ENCODE measurements around the gene ARHGAP15.

The ARHGAP15 gene

DNA sequence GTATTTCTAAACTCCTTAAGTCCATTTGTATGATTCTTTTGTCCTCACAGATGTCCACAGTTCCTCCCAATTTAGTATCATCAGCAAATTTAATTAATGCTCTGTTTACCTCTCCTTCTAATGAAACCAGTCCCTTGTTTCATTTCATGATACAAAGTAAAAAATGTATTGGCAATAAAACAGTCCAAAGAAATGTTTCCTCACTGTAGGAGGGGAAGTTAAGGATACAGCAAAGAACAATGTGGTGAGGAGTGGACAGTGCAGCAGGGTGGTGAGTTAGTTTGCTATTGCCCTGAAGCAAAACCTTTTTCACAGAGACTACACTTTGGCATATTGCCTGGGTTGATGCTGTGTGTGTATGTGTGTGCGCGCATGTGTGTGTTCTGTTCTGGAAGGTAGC is 401.5 kb downstream of the ARHGAP15 start:
- Histone ChIP-seq H3K27ac (ENCODE audit: low read depth, low read length, poor library complexity, severe bottlenecking) (no peak overlapping the region), H3K9ac (ENCODE audit: low read length) (no peak overlapping the region), H3K9me2 (ENCODE audit: low read depth, low read length) (no peaks in the 10 kb centered on the region), H3K4me3 (ENCODE audit: low read depth, low read length, poor library complexity, severe bottlenecking) (no peak overlapping the region), H2AFZ (ENCODE audit: low read length) (no peak overlapping the region), H3K36me3 (ENCODE audit: insufficient read depth, low read length) (peaks cover 8% of the 10 kb centered on the region; the same call in 1 of the 2 replicates), H3K4me2 (ENCODE audit: low read length) (no peak overlapping the region), H3K79me2 (ENCODE audit: insufficient read depth, low read length) (no peaks in the 10 kb centered on the region), H3F3A (ENCODE audit: insufficient read depth, low read length) (no peaks in the 10 kb centered on the region), H3K9me3 (ENCODE audit: low read length) (no peaks in the 10 kb centered on the region), H3K4me1 (ENCODE audit: insufficient read depth, low read length, severe bottlenecking) (no peaks in the 10 kb centered on the region), H3K27me3 (ENCODE audit: insufficient read depth, low read length) (no peaks in the 10 kb centered on the region), H4K20me1 (ENCODE audit: insufficient read depth, low read length) (no peaks in the 10 kb centered on the region)
- TF ChIP-seq, protein P1, sequence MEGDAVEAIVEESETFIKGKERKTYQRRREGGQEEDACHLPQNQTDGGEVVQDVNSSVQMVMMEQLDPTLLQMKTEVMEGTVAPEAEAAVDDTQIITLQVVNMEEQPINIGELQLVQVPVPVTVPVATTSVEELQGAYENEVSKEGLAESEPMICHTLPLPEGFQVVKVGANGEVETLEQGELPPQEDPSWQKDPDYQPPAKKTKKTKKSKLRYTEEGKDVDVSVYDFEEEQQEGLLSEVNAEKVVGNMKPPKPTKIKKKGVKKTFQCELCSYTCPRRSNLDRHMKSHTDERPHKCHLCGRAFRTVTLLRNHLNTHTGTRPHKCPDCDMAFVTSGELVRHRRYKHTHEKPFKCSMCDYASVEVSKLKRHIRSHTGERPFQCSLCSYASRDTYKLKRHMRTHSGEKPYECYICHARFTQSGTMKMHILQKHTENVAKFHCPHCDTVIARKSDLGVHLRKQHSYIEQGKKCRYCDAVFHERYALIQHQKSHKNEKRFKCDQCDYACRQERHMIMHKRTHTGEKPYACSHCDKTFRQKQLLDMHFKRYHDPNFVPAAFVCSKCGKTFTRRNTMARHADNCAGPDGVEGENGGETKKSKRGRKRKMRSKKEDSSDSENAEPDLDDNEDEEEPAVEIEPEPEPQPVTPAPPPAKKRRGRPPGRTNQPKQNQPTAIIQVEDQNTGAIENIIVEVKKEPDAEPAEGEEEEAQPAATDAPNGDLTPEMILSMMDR (IDR thresholded peaks at IDR 0.05; ENCODE audit: low read length): no peak
- no peak for TF ChIP-seq EZH2 (IDR thresholded peaks at IDR 0.05; ENCODE audit: borderline replicate concordance, low read length)

DNA sequence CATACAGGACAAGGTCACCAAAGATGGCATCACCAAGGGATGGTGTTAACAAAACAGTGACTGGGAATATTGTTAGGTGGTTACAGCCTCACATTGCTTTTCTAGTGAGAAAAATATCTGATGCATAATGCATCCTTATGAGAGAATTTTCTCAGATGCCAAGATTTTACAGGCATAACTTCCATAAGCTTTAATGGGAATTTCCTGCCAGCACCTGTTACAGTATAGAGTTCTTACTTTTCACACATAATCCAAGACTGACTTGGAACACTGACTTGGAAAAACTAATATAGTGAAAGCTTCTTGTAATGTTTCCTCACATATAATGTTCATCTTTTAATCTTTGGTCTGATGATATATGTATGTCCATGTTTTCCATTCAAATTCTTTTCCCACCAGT is 402.8 kb downstream of the ARHGAP15 start:
- no peak for TF ChIP-seq EZH2 (IDR thresholded peaks at IDR 0.05; ENCODE audit: borderline replicate concordance, low read length)
- TF ChIP-seq, protein P1 (IDR thresholded peaks at IDR 0.05; ENCODE audit: low read length): no peak
- peaks cover 11% of the 10 kb centered on the region; the same call in 1 of the 2 replicates for H3K36me3 ChIP-seq (ENCODE audit: insufficient read depth, low read length)

DNA sequence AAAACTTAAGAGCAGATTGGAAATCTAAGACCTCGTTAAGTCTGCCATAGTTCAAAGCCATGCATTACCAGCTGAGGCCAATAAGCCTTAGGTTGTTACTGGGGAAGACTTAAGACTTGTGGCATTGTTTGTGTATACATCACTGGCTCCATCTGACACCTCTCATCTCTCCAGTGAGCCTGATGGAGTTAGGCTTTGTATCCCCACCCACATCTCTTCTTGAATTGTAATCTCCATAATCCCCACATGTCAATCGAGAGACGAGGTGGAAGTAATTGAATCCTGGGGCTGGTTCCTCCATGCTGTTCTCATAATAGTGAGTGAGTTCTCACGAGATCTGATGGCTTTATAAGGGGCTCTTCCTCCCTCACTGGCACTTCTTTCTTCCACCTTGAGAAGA is 404.6 kb downstream of the ARHGAP15 start:
- Histone ChIP-seq H2AFZ (ENCODE audit: low read length) (no peak overlapping the region), H3K4me1 (ENCODE audit: insufficient read depth, low read length, severe bottlenecking) (no peaks in the 10 kb centered on the region), H3K4me3 (ENCODE audit: low read depth, low read length, poor library complexity, severe bottlenecking) (no peak overlapping the region), H3K4me2 (ENCODE audit: low read length) (no peak overlapping the region), H3K9me3 (ENCODE audit: low read length) (no peaks in the 10 kb centered on the region), H4K20me1 (ENCODE audit: insufficient read depth, low read length) (no peaks in the 10 kb centered on the region), H3K9me2 (ENCODE audit: low read depth, low read length) (no peaks in the 10 kb centered on the region), H3K9ac (ENCODE audit: low read length) (no peak overlapping the region), H3K27ac (ENCODE audit: low read depth, low read length, poor library complexity, severe bottlenecking) (no peak overlapping the region), H3K36me3 (ENCODE audit: insufficient read depth, low read length) (peaks cover 11% of the 10 kb centered on the region; the same call in 1 of the 2 replicates), H3K79me2 (ENCODE audit: insufficient read depth, low read length) (no peaks in the 10 kb centered on the region), H3K27me3 (ENCODE audit: insufficient read depth, low read length) (no peaks in the 10 kb centered on the region), H3F3A (ENCODE audit: insufficient read depth, low read length) (no peaks in the 10 kb centered on the region)
- no peak for TF ChIP-seq EZH2 (IDR thresholded peaks at IDR 0.05; ENCODE audit: borderline replicate concordance, low read length)
- TF ChIP-seq, protein P1 (IDR thresholded peaks at IDR 0.05; ENCODE audit: low read length): no peak

More for the DNA sequence above, 402.8 kb downstream of the ARHGAP15 start:
- H3K9ac ChIP-seq (ENCODE audit: low read length): no peak overlapping the region
- H3K9me2 ChIP-seq (ENCODE audit: low read depth, low read length): no peaks in the 10 kb centered on the region
- no peak overlapping the region for H3K4me2 ChIP-seq (ENCODE audit: low read length)
- H3K79me2 ChIP-seq (ENCODE audit: insufficient read depth, low read length): no peaks in the 10 kb centered on the region
- no peaks in the 10 kb centered on the region for H3K27me3 ChIP-seq (ENCODE audit: insufficient read depth, low read length)
- H3K9me3 ChIP-seq (ENCODE audit: low read length): no peaks in the 10 kb centered on the region
- H4K20me1 ChIP-seq (ENCODE audit: insufficient read depth, low read length): no peaks in the 10 kb centered on the region
- H3K4me1 ChIP-seq (ENCODE audit: insufficient read depth, low read length, severe bottlenecking): no peaks in the 10 kb centered on the region
- H2AFZ ChIP-seq (ENCODE audit: low read length): no peak overlapping the region
- H3K27ac ChIP-seq (ENCODE audit: low read depth, low read length, poor library complexity, severe bottlenecking): no peak overlapping the region
- H3K4me3 ChIP-seq (ENCODE audit: low read depth, low read length, poor library complexity, severe bottlenecking): no peak overlapping the region
- no peaks in the 10 kb centered on the region for H3F3A ChIP-seq (ENCODE audit: insufficient read depth, low read length)
